Measurements from ENCODE around the gene PIP5K1B. TPM values are rescaled to one million over a fixed set of nuclear protein-coding genes. Genes with fewer than 3 reads are reported as not detected.

The PIP5K1B gene
- total RNA-seq, 2 experiments from 2014 or later, result 3.8 to 10.7 TPM

DNA sequence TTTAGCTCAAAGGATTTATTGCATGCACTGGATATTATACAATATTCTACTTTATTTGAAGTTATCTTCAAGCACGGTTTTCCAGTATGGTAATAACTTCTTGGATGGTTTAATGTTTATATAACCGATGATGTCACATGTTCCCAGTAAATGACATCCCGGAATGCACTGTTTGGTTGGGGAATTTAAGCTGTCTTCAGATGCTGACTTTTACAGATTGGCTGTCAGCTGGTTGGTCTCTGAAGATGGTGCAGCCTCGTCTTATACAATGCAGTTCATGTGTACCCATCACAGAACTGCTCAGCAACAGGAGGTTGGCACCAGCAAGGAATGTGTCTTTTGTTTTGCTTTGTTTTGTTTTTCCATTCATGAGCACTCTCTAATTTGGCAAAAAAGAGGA is 165.0 kb downstream of the PIP5K1B start:
- H3K4me3 ChIP-seq (ENCODE audit: low read depth, low read length, poor library complexity, severe bottlenecking), result no peak overlapping the region
- no peaks in the 10 kb centered on the region; the same call in 1 of the 2 replicates for H3K9me2 ChIP-seq (ENCODE audit: insufficient read depth, low read length)
- BruUV-seq (replicated peaks), result no TSS peak
- H3K27ac ChIP-seq (ENCODE audit: low read depth, low read length, poor library complexity, severe bottlenecking), result no peak overlapping the region
- CTCF ChIA-PET (ENCODE audit: unreplicated experiment), result no interaction called here
- POLR2A ChIA-PET, result interaction anchor here (0.7 to 1.2 kb wide), 2 partner anchors 15 to 21 kb away, joined by 3 to 4 read pairs; no protein-coding TSS in a partner anchor
- TF ChIP-seq CTCF (conservative IDR thresholded peaks at IDR 0.05; ENCODE audit: low read length) (no peak), EZH2phosphoT487 (IDR thresholded peaks at IDR 0.05; ENCODE audit: borderline replicate concordance, low read depth, low read length) (no peak)
- H3K4me1 ChIP-seq (ENCODE audit: insufficient read depth, low read length, poor library complexity, severe bottlenecking), result no peaks in the 10 kb centered on the region
- no peak overlapping the region for H2AFZ ChIP-seq (ENCODE audit: low read length)
- no peak overlapping the region for H3K4me2 ChIP-seq (ENCODE audit: low read length)
- no peak for DNase-seq (ENCODE audit: low spot score)
- H3K36me3 ChIP-seq (ENCODE audit: insufficient read depth, low read length), result no peaks in the 10 kb centered on the region
- intact Hi-C loops (cut with micrococcal nuclease; ENCODE audit: unreplicated experiment), result no loop called here
- no peaks in the 10 kb centered on the region for H3K9me3 ChIP-seq (ENCODE audit: low read length)
- no peaks in the 10 kb centered on the region for H4K20me1 ChIP-seq (ENCODE audit: insufficient read depth, low read length)
- no peaks in the 10 kb centered on the region for H3K79me2 ChIP-seq (ENCODE audit: insufficient read depth, low read depth, low read length)

DNA sequence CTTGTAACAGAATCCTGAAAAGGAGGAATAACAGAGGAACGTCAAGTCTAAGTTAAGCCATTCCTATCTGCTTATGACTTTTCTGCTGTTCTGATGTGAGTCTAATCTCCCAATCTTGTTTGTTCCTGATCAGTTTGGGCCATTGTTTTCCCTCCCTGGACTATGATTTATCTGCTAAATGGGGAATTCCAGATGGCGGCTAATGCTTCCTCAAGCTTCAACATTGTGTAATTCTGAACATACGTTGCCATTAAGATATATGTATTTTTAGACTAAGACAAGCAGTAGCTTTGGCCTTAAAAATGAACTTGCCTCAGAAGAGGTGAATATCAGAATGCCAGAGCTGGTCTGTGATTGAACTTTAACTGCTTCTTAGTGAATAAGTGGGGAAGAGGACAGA is 166.2 kb downstream of the PIP5K1B start:
- no peaks in the 10 kb centered on the region for H3K4me1 ChIP-seq (ENCODE audit: insufficient read depth, low read length, poor library complexity, severe bottlenecking)
- H2AFZ ChIP-seq (ENCODE audit: low read length), result no peak overlapping the region
- no peaks in the 10 kb centered on the region for H4K20me1 ChIP-seq (ENCODE audit: insufficient read depth, low read length)
- H3K27ac ChIP-seq (ENCODE audit: low read depth, low read length, poor library complexity, severe bottlenecking), result no peak overlapping the region
- POLR2A ChIA-PET, result interaction anchor here (0.6 to 1.2 kb wide), 3 partner anchors 20 to 45 kb away, joined by 3 to 4 read pairs (median 3); no protein-coding TSS in a partner anchor
- BruUV-seq (replicated peaks), result no TSS peak
- no peak overlapping the region for H3K4me3 ChIP-seq (ENCODE audit: low read depth, low read length, poor library complexity, severe bottlenecking)
- H3K79me2 ChIP-seq (ENCODE audit: insufficient read depth, low read depth, low read length), result no peaks in the 10 kb centered on the region
- no peak overlapping the region for H3K4me2 ChIP-seq (ENCODE audit: low read length)
- no peaks in the 10 kb centered on the region for H3K9me3 ChIP-seq (ENCODE audit: low read length)
- CTCF ChIA-PET (ENCODE audit: unreplicated experiment), result no interaction called here
- TF ChIP-seq CTCF (conservative IDR thresholded peaks at IDR 0.05; ENCODE audit: low read length) (no peak), EZH2phosphoT487 (IDR thresholded peaks at IDR 0.05; ENCODE audit: borderline replicate concordance, low read depth, low read length) (no peak)
- no peaks in the 10 kb centered on the region; the same call in 1 of the 2 replicates for H3K9me2 ChIP-seq (ENCODE audit: insufficient read depth, low read length)
- DNase-seq (ENCODE audit: low spot score), result no peak
- no peaks in the 10 kb centered on the region for H3K36me3 ChIP-seq (ENCODE audit: insufficient read depth, low read length)
- intact Hi-C loops (cut with micrococcal nuclease; ENCODE audit: unreplicated experiment), result no loop called here

GRCh38 chr9:68872026-68872501 is 167.0 kb downstream of the PIP5K1B start:
- H3K79me2 ChIP-seq (ENCODE audit: insufficient read depth, low read depth, low read length), result no peaks in the 10 kb centered on the region
- no peak for DNase-seq (ENCODE audit: low spot score)
- no peak overlapping the region for H3K4me2 ChIP-seq (ENCODE audit: low read length)
- no peaks in the 10 kb centered on the region for H4K20me1 ChIP-seq (ENCODE audit: insufficient read depth, low read length)
- H2AFZ ChIP-seq (ENCODE audit: low read length), result no peak overlapping the region
- H3K4me1 ChIP-seq (ENCODE audit: insufficient read depth, low read length, poor library complexity, severe bottlenecking), result no peaks in the 10 kb centered on the region
- intact Hi-C loops (cut with micrococcal nuclease; ENCODE audit: unreplicated experiment), result no loop called here
- H3K4me3 ChIP-seq (ENCODE audit: low read depth, low read length, poor library complexity, severe bottlenecking), result no peak overlapping the region
- CTCF ChIA-PET (ENCODE audit: unreplicated experiment), result no interaction called here
- no TSS peak for BruUV-seq (replicated peaks)
- POLR2A ChIA-PET, result no interaction called here
- H3K27ac ChIP-seq (ENCODE audit: low read depth, low read length, poor library complexity, severe bottlenecking), result no peak overlapping the region
- no peaks in the 10 kb centered on the region for H3K36me3 ChIP-seq (ENCODE audit: insufficient read depth, low read length)
- no peak for TF ChIP-seq EZH2phosphoT487 (IDR thresholded peaks at IDR 0.05; ENCODE audit: borderline replicate concordance, low read depth, low read length)
- TF ChIP-seq CTCF (conservative IDR thresholded peaks at IDR 0.05; ENCODE audit: low read length), result no peak
- no peaks in the 10 kb centered on the region for H3K9me3 ChIP-seq (ENCODE audit: low read length)
- H3K9me2 ChIP-seq (ENCODE audit: insufficient read depth, low read length), result no peaks in the 10 kb centered on the region; the same call in 1 of the 2 replicates

Data from OCI-LY7 (cell line).